ENCODE results near the gene DUSP23.
A peak's percentile ranks its signal among the peaks of the same experiment; 100 is the strongest.

Gene DUSP23

DNA sequence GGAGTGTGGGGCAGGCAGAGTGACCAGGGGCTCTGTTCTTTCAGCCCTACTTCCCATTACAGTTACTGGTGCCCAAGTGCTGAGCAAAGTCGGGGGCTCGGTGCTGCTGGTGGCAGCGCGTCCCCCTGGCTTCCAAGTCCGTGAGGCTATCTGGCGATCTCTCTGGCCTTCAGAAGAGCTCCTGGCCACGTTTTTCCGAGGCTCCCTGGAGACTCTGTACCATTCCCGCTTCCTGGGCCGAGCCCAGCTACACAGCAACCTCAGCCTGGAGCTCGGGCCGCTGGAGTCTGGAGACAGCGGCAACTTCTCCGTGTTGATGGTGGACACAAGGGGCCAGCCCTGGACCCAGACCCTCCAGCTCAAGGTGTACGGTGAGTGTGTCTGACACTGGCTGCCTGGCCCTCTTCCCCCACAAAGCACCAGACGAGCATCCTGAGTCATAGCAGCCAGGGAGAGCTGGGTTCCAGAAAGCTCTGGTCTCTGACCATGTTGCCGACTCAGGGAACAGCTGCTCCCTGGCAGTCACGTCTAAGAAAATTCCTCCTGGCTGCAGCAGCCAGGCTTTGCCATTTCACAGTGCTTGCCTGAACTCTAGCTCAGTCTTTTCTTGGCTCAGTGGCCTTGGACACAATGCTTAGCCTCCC, 49.2 kb downstream of the DUSP23 start:
- H3K4me3 ChIP-seq (ENCODE audit: control insufficient read depth, low read depth, low read length): no peak overlapping the region
- DNase-seq (ENCODE audit: low read depth): peak; percentile 90
- TF ChIP-seq, protein P1, sequence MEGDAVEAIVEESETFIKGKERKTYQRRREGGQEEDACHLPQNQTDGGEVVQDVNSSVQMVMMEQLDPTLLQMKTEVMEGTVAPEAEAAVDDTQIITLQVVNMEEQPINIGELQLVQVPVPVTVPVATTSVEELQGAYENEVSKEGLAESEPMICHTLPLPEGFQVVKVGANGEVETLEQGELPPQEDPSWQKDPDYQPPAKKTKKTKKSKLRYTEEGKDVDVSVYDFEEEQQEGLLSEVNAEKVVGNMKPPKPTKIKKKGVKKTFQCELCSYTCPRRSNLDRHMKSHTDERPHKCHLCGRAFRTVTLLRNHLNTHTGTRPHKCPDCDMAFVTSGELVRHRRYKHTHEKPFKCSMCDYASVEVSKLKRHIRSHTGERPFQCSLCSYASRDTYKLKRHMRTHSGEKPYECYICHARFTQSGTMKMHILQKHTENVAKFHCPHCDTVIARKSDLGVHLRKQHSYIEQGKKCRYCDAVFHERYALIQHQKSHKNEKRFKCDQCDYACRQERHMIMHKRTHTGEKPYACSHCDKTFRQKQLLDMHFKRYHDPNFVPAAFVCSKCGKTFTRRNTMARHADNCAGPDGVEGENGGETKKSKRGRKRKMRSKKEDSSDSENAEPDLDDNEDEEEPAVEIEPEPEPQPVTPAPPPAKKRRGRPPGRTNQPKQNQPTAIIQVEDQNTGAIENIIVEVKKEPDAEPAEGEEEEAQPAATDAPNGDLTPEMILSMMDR (conservative IDR thresholded peaks at IDR 0.05; ENCODE audit: control insufficient read depth, insufficient read depth, low read depth, low read length): no peak

DNA sequence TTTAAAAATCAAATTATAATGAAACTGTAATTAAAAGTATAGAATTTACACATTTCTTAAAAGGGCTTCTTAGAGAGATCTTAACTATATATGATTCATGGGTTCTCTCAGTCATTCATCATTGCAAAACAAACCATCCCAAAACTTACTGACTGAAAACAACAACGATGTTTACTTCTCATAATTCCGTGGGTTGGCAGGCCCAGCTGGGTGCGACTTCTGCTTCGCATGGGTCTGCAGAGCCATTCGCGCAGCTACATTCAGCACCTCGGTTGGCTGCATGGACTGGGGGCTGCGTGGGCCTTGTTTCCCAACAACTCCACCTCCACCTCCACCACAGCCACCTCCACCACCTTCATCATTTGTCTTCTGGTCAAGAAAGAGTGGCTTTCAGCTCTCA, 50.0 kb downstream of the DUSP23 start:
- TF ChIP-seq, protein P1 (conservative IDR thresholded peaks at IDR 0.05; ENCODE audit: control insufficient read depth, insufficient read depth, low read depth, low read length): no peak
- no peak overlapping the region for H3K4me3 ChIP-seq (ENCODE audit: control insufficient read depth, low read depth, low read length)
- DNase-seq (ENCODE audit: low read depth): no peak

DNA sequence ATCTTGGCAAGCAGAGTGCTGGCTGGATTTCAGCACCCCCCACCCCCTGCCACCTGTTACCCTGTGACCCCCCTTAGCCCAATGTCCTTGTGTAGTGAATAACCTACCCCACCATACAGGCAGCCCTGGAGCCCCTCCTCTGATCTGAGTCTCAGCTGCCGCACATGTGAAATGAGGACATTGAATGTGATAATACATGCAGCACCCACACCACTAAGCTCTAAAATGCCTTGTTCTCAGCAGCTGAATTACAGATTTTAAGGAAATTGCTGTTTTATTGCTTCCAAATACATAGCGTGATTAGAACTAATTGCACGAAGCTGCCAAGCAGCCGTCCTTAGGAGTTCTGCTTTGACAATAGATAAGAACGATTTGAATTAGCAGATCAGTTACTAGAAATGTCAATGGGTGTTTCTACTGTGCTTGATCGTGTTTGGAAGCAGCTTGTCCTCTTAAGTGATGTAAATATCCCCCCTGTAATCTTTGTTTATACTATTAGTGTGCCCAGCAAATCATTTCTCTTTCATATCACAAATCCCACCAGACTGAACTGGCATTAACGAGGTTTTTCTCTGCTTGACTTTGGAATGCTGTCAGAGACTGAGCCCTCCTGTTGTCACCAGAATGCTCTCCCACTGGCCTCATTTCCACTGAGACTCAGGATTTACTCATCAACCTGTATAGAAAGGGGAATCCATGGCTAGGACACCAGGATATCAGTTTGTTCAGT, 50.8 kb downstream of the DUSP23 start:
- H3K4me3 ChIP-seq (ENCODE audit: control insufficient read depth, low read depth, low read length): no peak overlapping the region
- DNase-seq (ENCODE audit: low read depth): no peak
- TF ChIP-seq, protein P1 (conservative IDR thresholded peaks at IDR 0.05; ENCODE audit: control insufficient read depth, insufficient read depth, low read depth, low read length): no peak

All from fibroblast of mammary gland (primary cell).